IMR-90 (cell line): ENCODE results near the gene C11orf68. TPM values are rescaled to one million over a fixed set of nuclear protein-coding genes. Genes with fewer than 3 reads are reported as not detected.

Experiments used
- ATAC-seq: fragments of 200-7000 bp; cut with Tn5 transposase; 2 replicates; pipeline ENCODE4 v1.9.1; 2020; ENCODE audit warnings: low read depth, mild to moderate bottlenecking, moderate library complexity
- BruUV-seq: library from RNA; stranded (reverse); fragments of 400-500 nt; replicated peaks from 2 replicates; lab custom pipeline; 2021; lab: Mats Ljungman, UMichigan
- CTCF ChIA-PET: fragments of 300-600 bp; formaldehyde crosslinking; extraction: SDS; loops from one replicate; lab custom pipeline; 2021; ENCODE audit warnings: antibody characterized with exemption; lab: Yijun Ruan, JAX
- POLR2A ChIA-PET: fragments of 300-600 bp; sonication (Branson Sonifier 250); formaldehyde crosslinking; loops from one replicate; lab custom pipeline; 2022; ENCODE audit warnings: antibody characterized with exemption; ENCODE audit not compliant: unreplicated experiment; lab: Charles Lee
- DNase-seq: peaks from one replicate; pipeline ENCODE4 v3.0.0; 2013
- H2AFZ ChIP-seq: replicated peaks from 2 replicates; pipeline ENCODE3; 2013; ENCODE audit warnings: low read length, mild to moderate bottlenecking; ENCODE audit not compliant: poor library complexity
- H2AK5ac ChIP-seq: 2 replicates; pipeline ENCODE4 v1.6.1; 2013; ENCODE audit warnings: low read depth, low read length, inconsistent platforms
- H2AK9ac ChIP-seq: replicated peaks from 2 replicates; pipeline ENCODE3; 2013; ENCODE audit warnings: mild to moderate bottlenecking, low read depth, low read length, moderate library complexity; ENCODE audit not compliant: poor library complexity
- H2BK120ac ChIP-seq: 2 replicates; pipeline ENCODE4 v1.6.1; 2013; ENCODE audit warnings: low read depth, low read length, inconsistent platforms
- H2BK15ac ChIP-seq: 3 replicates; pipeline ENCODE4 v1.6.1; 2013; ENCODE audit warnings: low read depth, low read length, inconsistent platforms
- H2BK20ac ChIP-seq: 2 replicates; pipeline ENCODE4 v1.6.1; 2013; ENCODE audit warnings: low read depth, mild to moderate bottlenecking, inconsistent platforms, low read length, moderate library complexity
- H2BK5ac ChIP-seq: 2 replicates; pipeline ENCODE4 v1.6.1; 2013; ENCODE audit warnings: mild to moderate bottlenecking, low read depth, low read length, inconsistent platforms; ENCODE audit not compliant: poor library complexity, severe bottlenecking
- H3K14ac ChIP-seq: replicated peaks from 2 replicates; pipeline ENCODE4 v1.6.1; 2013; ENCODE audit warnings: low read depth, low read length, inconsistent platforms
- H3K18ac ChIP-seq: 2 replicates; pipeline ENCODE4 v1.6.1; 2013; ENCODE audit warnings: low read depth, low read length, control low read depth
- H3K23ac ChIP-seq: 2 replicates; pipeline ENCODE4 v1.6.1; 2013; ENCODE audit warnings: low read depth, low read length, inconsistent platforms
- H3K27ac ChIP-seq: 2 replicates; pipeline ENCODE4 v1.5.1; 2013; ENCODE audit warnings: mild to moderate bottlenecking, control low read depth, low read length; ENCODE audit not compliant: insufficient read depth
- H3K27me3 ChIP-seq: 2 replicates; pipeline ENCODE4 v1.6.1; 2013; ENCODE audit warnings: low read length; ENCODE audit not compliant: control insufficient read depth, insufficient read depth
- H3K36me3 ChIP-seq: 2 replicates; pipeline ENCODE4 v1.6.1; 2013; ENCODE audit warnings: low read length, mixed read lengths; ENCODE audit not compliant: control insufficient read depth, insufficient read depth
- H3K4ac ChIP-seq: 2 replicates; pipeline ENCODE4 v1.6.1; 2013; ENCODE audit warnings: low read depth, low read length, inconsistent platforms
- H3K4me1 ChIP-seq: 2 replicates; pipeline ENCODE4 v1.6.1; 2013; ENCODE audit warnings: low read length, mixed read lengths; ENCODE audit not compliant: control insufficient read depth, insufficient read depth
- H3K4me2 ChIP-seq: 2 replicates; pipeline ENCODE4 v1.6.1; 2013; ENCODE audit warnings: low read depth, mild to moderate bottlenecking, control low read depth, low read length, moderate library complexity
- H3K4me3 ChIP-seq: 2 replicates; pipeline ENCODE4 v1.5.1; 2013; ENCODE audit warnings: low read depth, mild to moderate bottlenecking, control low read depth, low read length, moderate library complexity; ENCODE audit not compliant: insufficient read depth
- H3K56ac ChIP-seq: 2 replicates; pipeline ENCODE4 v1.6.1; 2013; ENCODE audit warnings: low read length, inconsistent platforms; ENCODE audit not compliant: insufficient read depth; ENCODE audit errors: extremely low read depth
- H3K79me1 ChIP-seq, 2 experiments: 2 replicates each; pipeline ENCODE4 v1.6.1; 2013; ENCODE audit warnings: low read length in 2 of 2, inconsistent platforms in 1 of 2, low read depth in 1 of 2
- H3K9ac ChIP-seq: 2 replicates; pipeline ENCODE4 v1.6.1; 2013; ENCODE audit warnings: low read depth, low read length, control low read depth
- H3K9me1 ChIP-seq: 2 replicates; pipeline ENCODE4 v1.6.1; 2013; ENCODE audit warnings: low read length, inconsistent platforms; ENCODE audit not compliant: insufficient read depth
- H3K9me3 ChIP-seq: 2 replicates; pipeline ENCODE4 v1.6.1; 2013; ENCODE audit warnings: low read length; ENCODE audit not compliant: control insufficient read depth, insufficient read depth
- H4K20me1 ChIP-seq: 2 replicates; pipeline ENCODE4 v1.6.1; 2013; ENCODE audit warnings: low read length, inconsistent platforms; ENCODE audit not compliant: insufficient read depth
- H4K5ac ChIP-seq: 2 replicates; pipeline ENCODE4 v1.6.1; 2013; ENCODE audit warnings: mild to moderate bottlenecking, low read depth, low read length, control low read depth
- H4K8ac ChIP-seq, 2 experiments: 2 replicates each; pipeline ENCODE4 v1.6.1; 2013; ENCODE audit warnings: low read depth in 2 of 2, low read length in 2 of 2, control low read depth in 1 of 2, inconsistent platforms in 1 of 2
- H4K91ac ChIP-seq: 2 replicates; pipeline ENCODE4 v1.6.1; 2013; ENCODE audit warnings: low read depth, low read length, inconsistent platforms; ENCODE audit not compliant: insufficient read depth
- BHLHE40 ChIP-seq: fragments of 150-350 bp; IDR thresholded peaks from 2 replicates; pipeline ENCODE4 v1.6.1; 2016; ENCODE audit warnings: mild to moderate bottlenecking, low read depth, low read length
- CEBPB ChIP-seq: IDR thresholded peaks from 2 replicates; pipeline ENCODE4 v1.6.1; 2012; ENCODE audit warnings: low read depth, low read length, improper control_type of control experiment
- CHD1 ChIP-seq: IDR thresholded peaks from 2 replicates; pipeline ENCODE4 v1.6.1; 2012; ENCODE audit warnings: low read depth, low read length, improper control_type of control experiment
- FOS ChIP-seq: fragments of 150-350 bp; IDR thresholded peaks from 2 replicates; pipeline ENCODE4 v1.6.1; 2016; ENCODE audit warnings: low read depth, low read length
- MAFK ChIP-seq: IDR thresholded peaks from 2 replicates; pipeline ENCODE4 v1.6.1; 2012; ENCODE audit warnings: low read depth, low read length, improper control_type of control experiment
- MAZ ChIP-seq: IDR thresholded peaks from 2 replicates; pipeline ENCODE4 v1.6.1; 2012; ENCODE audit warnings: low read depth, mild to moderate bottlenecking, low read length, improper control_type of control experiment, moderate library complexity, borderline replicate concordance
- MXI1 ChIP-seq: IDR thresholded peaks from 2 replicates; pipeline ENCODE4 v1.6.1; 2012; ENCODE audit warnings: low read depth, mild to moderate bottlenecking, low read length, moderate library complexity, borderline replicate concordance
- NFE2L2 ChIP-seq: fragments of 150-350 bp; IDR thresholded peaks from 2 replicates; pipeline ENCODE4 v1.6.1; 2016; ENCODE audit warnings: low read depth, mild to moderate bottlenecking, low read length
- RAD21 ChIP-seq: IDR thresholded peaks from 2 replicates; pipeline ENCODE4 v1.6.1; 2012; ENCODE audit warnings: low read length, improper control_type of control experiment
- RCOR1 ChIP-seq: IDR thresholded peaks from 2 replicates; pipeline ENCODE4 v1.6.1; 2012; ENCODE audit warnings: mild to moderate bottlenecking, low read length, improper control_type of control experiment; ENCODE audit not compliant: insufficient replicate concordance
- RFX5 ChIP-seq: IDR thresholded peaks from 2 replicates; pipeline ENCODE4 v1.8.0; 2012; ENCODE audit warnings: low read depth, mild to moderate bottlenecking, low read length, moderate library complexity
- SMC3 ChIP-seq: fragments of 150-350 bp; IDR thresholded peaks from 2 replicates; pipeline ENCODE4 v1.6.1; 2016; ENCODE audit warnings: low read depth, mild to moderate bottlenecking, antibody characterized with exemption, low read length, moderate library complexity
- WGBS, 2 experiments: methylation state at CpG; one replicate each; pipeline versions ENCODE4 v1.1.5 to v1.1.7; 2013; ENCODE audit warnings: missing lambda C conversion rate in 2 of 2; ENCODE audit not compliant: insufficient read length in 1 of 2; ENCODE audit errors: extremely low coverage in 2 of 2; 5-methylcytosine and 5-hydroxymethylcytosine counted together
- dilution Hi-C: fragments of 300-500 bp; cut with HindIII; formaldehyde crosslinking; loops from one replicate; pipeline ENCODE4 v1.14.3; 2018; ENCODE audit warnings: low sequenced_read_pairs; ENCODE audit not compliant: unreplicated experiment
- in situ Hi-C: fragments of 300-500 bp; cut with MboI; formaldehyde crosslinking; loops from 3 replicates; pipeline ENCODE4 v1.14.3; 2019; ENCODE audit warnings: low sequenced_read_pairs, inconsistent platforms, mixed read lengths
- intact Hi-C: fragments of 100-400 bp; cut with micrococcal nuclease; formaldehyde crosslinking; loops from 2 replicates; pipeline ENCODE4 v1.10.0; 2022
- polyA plus RNA-seq, 3 experiments: library from polyadenylated mRNA; depleted of rRNA; stranded (reverse); fragments of >200 nt; gene quantifications; 2 replicates each; pipeline ENCODE4 v1.2.3, GENCODE V29; 2012; ENCODE audit warnings: low replicate concordance in 1 of 3
- total RNA-seq: library from RNA; depleted of rRNA; stranded (reverse); fragments of >200 nt; gene quantifications from 2 replicates; pipeline ENCODE4 v1.2.3, GENCODE V29; 2012
- TF ChIP-seq, protein P1 (sequence below): fragments of 150-350 bp; IDR thresholded peaks from 2 replicates; pipeline ENCODE4 v1.6.1; 2017; ENCODE audit warnings: mild to moderate bottlenecking, antibody characterized with exemption, low read length, low read depth
- TF ChIP-seq, protein P2 (sequence below): fragments of 150-350 bp; IDR thresholded peaks from 2 replicates; pipeline ENCODE4 v1.6.1; 2016; ENCODE audit warnings: low read depth, mild to moderate bottlenecking, low read length, moderate library complexity, borderline replicate concordance

C11orf68 gene
- total and polyA plus RNA-seq, 2 of the 4 experiments (the other 2 are of a cell fraction), result 20.3 to 104 TPM

DNA sequence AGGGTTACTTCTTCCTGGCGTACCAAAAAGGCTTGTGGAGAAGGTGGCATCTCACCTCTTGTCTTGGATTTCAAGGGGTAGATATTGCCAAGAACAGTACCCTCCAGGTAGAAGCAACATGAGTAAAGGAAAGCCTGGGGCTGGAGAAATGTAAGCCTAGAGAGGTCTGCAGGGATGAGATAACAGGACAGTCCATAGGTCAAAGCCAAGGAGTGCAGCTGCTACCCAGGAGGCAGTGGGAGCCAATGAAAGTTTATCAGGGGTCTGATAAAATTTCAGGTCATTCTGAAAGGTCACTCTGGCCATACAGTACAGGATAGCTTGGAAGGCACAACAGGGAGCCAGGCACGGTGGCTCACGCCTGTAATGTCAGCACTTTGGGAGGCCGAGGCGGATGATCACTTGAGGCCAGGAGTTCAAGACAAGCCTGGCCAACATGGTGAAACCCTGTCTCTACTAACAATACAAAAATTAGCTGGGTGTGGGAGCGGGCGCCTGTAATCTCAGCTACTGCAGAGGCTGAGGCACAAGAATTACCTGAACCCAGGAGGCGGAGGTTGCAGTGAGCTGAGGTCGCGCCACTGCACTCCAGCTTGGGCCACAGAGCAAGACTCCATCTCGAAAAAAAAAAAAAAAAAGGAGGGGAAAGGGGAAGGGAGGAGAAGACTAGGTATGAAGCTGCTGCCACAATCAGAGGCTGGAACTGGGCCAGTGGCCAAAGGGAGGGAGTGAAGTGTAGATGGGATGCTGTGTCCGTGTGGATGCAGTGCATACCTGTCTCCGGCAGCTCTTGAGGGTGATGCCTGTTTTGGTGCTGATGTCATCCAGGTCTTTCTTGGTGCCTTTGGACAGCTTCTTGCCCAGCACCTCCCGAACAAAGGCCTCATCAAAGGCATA is 31.8 kb downstream of the C11orf68 start:
- peak overlapping the region; percentile 98 for H2AK9ac ChIP-seq
- H2AK5ac ChIP-seq, result peak overlapping the region; percentile 90
- no peak overlapping the region for H3K56ac ChIP-seq
- H2AFZ ChIP-seq, result no peak overlapping the region
- H3K9me3 ChIP-seq, result no peaks in the 10 kb centered on the region
- peak overlapping the region; percentile 98 for H3K4ac ChIP-seq
- H4K91ac ChIP-seq, result peak overlapping the region; percentile 49
- H3K9ac ChIP-seq, result peak overlapping the region; percentile 78
- H3K27ac ChIP-seq, result peak overlapping the region; percentile 85
- dilution Hi-C loops, result no loop called here
- no peak overlapping the region for H2BK15ac ChIP-seq
- peak overlapping the region in 1 of 2 experiments; percentile 74; a peak in 1 of 4 replicates for H4K8ac ChIP-seq
- no TSS peak for BruUV-seq
- peak overlapping the region; percentile 99; the same call in 1 of the 2 replicates for H3K14ac ChIP-seq
- peaks cover 43% of the 10 kb centered on the region for H3K36me3 ChIP-seq
- POLR2A ChIA-PET, result interaction anchor here (0.6 to 1.6 kb wide), 2 partner anchors 13 to 16 kb away, joined by 4 to 6 read pairs; partner anchors contain the start of gene FOSL1
- no peak overlapping the region for H2BK120ac ChIP-seq
- no peak overlapping the region for H4K5ac ChIP-seq
- peak overlapping the region; percentile 99; the same call in 1 of the 2 replicates for H3K23ac ChIP-seq
- H3K18ac ChIP-seq, result no peak overlapping the region
- CTCF ChIA-PET, result interaction anchor here (1.2 to 2.0 kb wide), 4 partner anchors 8 to 101 kb away, joined by 3 to 8 read pairs (median 4); partner anchors contain the start of gene EFEMP2
- no peaks in the 10 kb centered on the region for H3K27me3 ChIP-seq
- peak overlapping the region; percentile 81 for H3K4me3 ChIP-seq
- no peak overlapping the region for H2BK20ac ChIP-seq
- intact Hi-C loops, result no loop called here
- peaks cover 37% of the 10 kb centered on the region for H4K20me1 ChIP-seq
- peaks cover 9 to 65% of the 10 kb centered on the region in 2 experiments for H3K79me1 ChIP-seq
- no peak overlapping the region for H2BK5ac ChIP-seq
- DNase-seq, result no peak
- peaks cover 11% of the 10 kb centered on the region for H3K4me1 ChIP-seq
- WGBS, 2 experiments, result 80% methylated on average over 3 of the region's 14 CpGs; no CpG with 5 or more reads in 1 of the 2 experiments
- no peak for ATAC-seq
- H3K9me1 ChIP-seq, result no peaks in the 10 kb centered on the region
- H3K4me2 ChIP-seq, result peak overlapping the region; percentile 91
- in situ Hi-C loops, result no loop called here
- TF ChIP-seq CEBPB (no peak), RFX5 (no peak), NFE2L2 (no peak), FOS (no peak), CHD1 (no peak), MAFK (no peak), MAZ (no peak), MXI1 (no peak), BHLHE40 (no peak), SMC3 (no peak), RAD21 (no peak), RCOR1 (no peak)
- TF ChIP-seq, protein P1, sequence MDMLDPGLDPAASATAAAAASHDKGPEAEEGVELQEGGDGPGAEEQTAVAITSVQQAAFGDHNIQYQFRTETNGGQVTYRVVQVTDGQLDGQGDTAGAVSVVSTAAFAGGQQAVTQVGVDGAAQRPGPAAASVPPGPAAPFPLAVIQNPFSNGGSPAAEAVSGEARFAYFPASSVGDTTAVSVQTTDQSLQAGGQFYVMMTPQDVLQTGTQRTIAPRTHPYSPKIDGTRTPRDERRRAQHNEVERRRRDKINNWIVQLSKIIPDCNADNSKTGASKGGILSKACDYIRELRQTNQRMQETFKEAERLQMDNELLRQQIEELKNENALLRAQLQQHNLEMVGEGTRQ, result no peak
- TF ChIP-seq, protein P2, sequence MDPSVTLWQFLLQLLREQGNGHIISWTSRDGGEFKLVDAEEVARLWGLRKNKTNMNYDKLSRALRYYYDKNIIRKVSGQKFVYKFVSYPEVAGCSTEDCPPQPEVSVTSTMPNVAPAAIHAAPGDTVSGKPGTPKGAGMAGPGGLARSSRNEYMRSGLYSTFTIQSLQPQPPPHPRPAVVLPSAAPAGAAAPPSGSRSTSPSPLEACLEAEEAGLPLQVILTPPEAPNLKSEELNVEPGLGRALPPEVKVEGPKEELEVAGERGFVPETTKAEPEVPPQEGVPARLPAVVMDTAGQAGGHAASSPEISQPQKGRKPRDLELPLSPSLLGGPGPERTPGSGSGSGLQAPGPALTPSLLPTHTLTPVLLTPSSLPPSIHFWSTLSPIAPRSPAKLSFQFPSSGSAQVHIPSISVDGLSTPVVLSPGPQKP, result no peak
